Measurements from ENCODE around the gene RXRA. TPM values are rescaled to one million over a fixed set of nuclear protein-coding genes. Genes with fewer than 3 reads are reported as not detected.
A peak's percentile ranks its signal among the peaks of the same experiment; 100 is the strongest.

The RXRA gene
- total and polyA plus RNA-seq, 7 experiments from 2014 or later: 0.31 to 59.5 (median 8.4) TPM

DNA sequence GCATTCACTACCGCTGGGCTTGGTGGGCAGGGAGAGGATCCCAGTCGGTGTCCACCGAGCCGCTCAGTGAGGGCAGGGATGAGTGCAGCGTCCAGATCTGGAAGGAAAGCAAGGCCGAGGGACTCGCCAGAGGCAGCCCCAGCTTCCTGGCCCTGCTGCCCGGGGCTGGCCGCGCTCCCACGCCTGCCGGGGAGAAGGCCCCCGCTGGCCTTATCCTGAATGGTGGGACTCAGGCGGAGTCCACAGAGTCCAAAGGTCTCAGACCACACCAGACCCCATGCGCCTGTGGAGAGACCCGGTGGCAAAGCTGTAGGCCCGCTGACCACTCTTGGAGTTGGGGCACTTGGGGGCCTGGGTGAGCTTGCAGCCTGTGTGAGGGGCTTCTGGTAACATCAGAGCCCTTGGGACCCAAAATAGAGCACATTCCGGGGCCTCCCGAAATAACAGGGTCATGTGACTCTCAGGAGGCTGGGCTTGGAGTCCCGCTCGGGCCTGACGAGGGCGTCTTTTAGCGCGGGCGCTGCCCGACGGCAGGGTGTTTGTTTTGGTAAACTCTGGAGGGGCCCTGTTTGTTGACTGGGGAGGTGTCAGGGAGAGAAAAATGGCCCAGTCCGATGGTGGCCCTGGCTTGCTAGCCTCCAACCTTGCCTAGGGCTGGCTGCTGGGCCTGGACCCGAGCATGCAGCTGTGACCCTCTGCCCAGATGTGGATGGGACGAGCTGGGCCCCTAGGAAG lies 2.8 kb downstream of the RXRA start:
- CTCF ChIA-PET: interaction anchor here (0.5 kb wide), 1 partner anchor 114 kb away, joined by 3 read pairs; no protein-coding TSS in a partner anchor
- POLR2A ChIA-PET: no interaction called here
- H3K27me3 Mint-ChIP-seq: peaks cover 0 to 38% (median 0%) of the 10 kb centered on the region in 5 donors
- intact Hi-C loops (cut with micrococcal nuclease): loop anchor here in 1 of 2 donors (5.0 kb wide), 3 partner anchors 63 to 142 kb away; no protein-coding TSS in a partner anchor
- no peak for ATAC-seq
- no peak overlapping the region for H3K27ac Mint-ChIP-seq
- peak overlapping the region in 1 of 10 donors; percentile 7 for H3K4me3 Mint-ChIP-seq
- no peak overlapping the region for H3K27ac ChIP-seq (ENCODE audit: low read depth, low read length)
- DNase-seq: no peak
- peaks cover 0 to 17% (median 11%) of the 10 kb centered on the region in 7 donors for H3K4me1 Mint-ChIP-seq
- H3K27me3 ChIP-seq (ENCODE audit: control insufficient read depth in 2 of 2, insufficient read depth in 2 of 2, low read length in 2 of 2): no peaks in the 10 kb centered on the region
- H3K9me3 Mint-ChIP-seq: no peaks in the 10 kb centered on the region
- H3K36me3 ChIP-seq (ENCODE audit: control insufficient read depth in 2 of 3, insufficient read depth in 3 of 3, low read length in 3 of 3): no peaks in the 10 kb centered on the region
- H3K36me3 Mint-ChIP-seq: no peaks in the 10 kb centered on the region
- no peak overlapping the region for H3K4me3 ChIP-seq (ENCODE audit: low read length)
- H3K9me3 ChIP-seq (ENCODE audit: control insufficient read depth in 2 of 3, low read length in 3 of 3): no peaks in the 10 kb centered on the region
- peaks cover 4 to 10% of the 10 kb centered on the region in 2 donors for H3K4me1 ChIP-seq (ENCODE audit: control insufficient read depth in 2 of 2, insufficient read depth in 2 of 2, low read length in 2 of 2)

DNA sequence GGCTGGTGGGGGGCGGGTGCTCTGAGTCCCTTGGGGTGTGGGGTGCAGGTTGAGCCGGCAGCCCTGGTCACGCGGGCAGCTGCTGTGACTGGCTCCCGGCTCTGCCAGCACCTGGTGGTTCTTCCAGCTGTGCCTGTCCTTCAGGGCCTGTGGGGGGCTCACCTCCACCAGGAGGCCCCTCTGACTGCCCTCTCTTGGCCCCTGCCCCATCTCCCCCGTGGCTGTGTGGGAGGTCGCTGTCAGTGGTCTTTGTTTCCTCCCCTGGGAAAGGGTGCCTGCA lies 3.3 kb downstream of the RXRA start:
- intact Hi-C loops (cut with micrococcal nuclease): loop anchor here in 1 of 2 donors (5.0 kb wide), 3 partner anchors 63 to 142 kb away; no protein-coding TSS in a partner anchor
- ChIA-PET CTCF (interaction anchor here (0.5 kb wide), 1 partner anchor 114 kb away, joined by 3 read pairs; no protein-coding TSS in a partner anchor), POLR2A (no interaction called here)
- Mint-ChIP-seq H3K27ac (no peak overlapping the region), H3K9me3 (no peaks in the 10 kb centered on the region), H3K4me1 (peaks cover 0 to 17% (median 6%) of the 10 kb centered on the region in 7 donors), H3K4me3 (peak overlapping the region in 1 of 10 donors; percentile 26), H3K27me3 (peaks cover 0 to 33% (median 0%) of the 10 kb centered on the region in 5 donors), H3K36me3 (no peaks in the 10 kb centered on the region)
- H3K27me3 ChIP-seq (ENCODE audit: control insufficient read depth in 2 of 2, insufficient read depth in 2 of 2, low read length in 2 of 2): no peaks in the 10 kb centered on the region
- DNase-seq: no peak
- ATAC-seq: no peak
- no peak overlapping the region for H3K4me3 ChIP-seq (ENCODE audit: low read length)
- no peaks in the 10 kb centered on the region for H3K36me3 ChIP-seq (ENCODE audit: control insufficient read depth in 2 of 3, insufficient read depth in 3 of 3, low read length in 3 of 3)
- no peaks in the 10 kb centered on the region for H3K9me3 ChIP-seq (ENCODE audit: control insufficient read depth in 2 of 3, low read length in 3 of 3)
- H3K4me1 ChIP-seq (ENCODE audit: control insufficient read depth in 2 of 2, insufficient read depth in 2 of 2, low read length in 2 of 2): peaks cover 4 to 10% of the 10 kb centered on the region in 2 donors
- no peak overlapping the region for H3K27ac ChIP-seq (ENCODE audit: low read depth, low read length)

GRCh38 chr9:134329886-134330285 lies 3.6 kb downstream of the RXRA start:
- no peaks in the 10 kb centered on the region for H3K36me3 ChIP-seq (ENCODE audit: control insufficient read depth in 2 of 3, insufficient read depth in 3 of 3, low read length in 3 of 3)
- ATAC-seq (no peak), DNase-seq (no peak)
- H3K4me1 Mint-ChIP-seq: peaks cover 0 to 17% (median 6%) of the 10 kb centered on the region in 7 donors
- peak overlapping the region in 1 of 10 donors; percentile 26 for H3K4me3 Mint-ChIP-seq
- H3K9me3 ChIP-seq (ENCODE audit: control insufficient read depth in 2 of 3, low read length in 3 of 3): no peaks in the 10 kb centered on the region
- no peaks in the 10 kb centered on the region for H3K9me3 Mint-ChIP-seq
- H3K4me1 ChIP-seq (ENCODE audit: control insufficient read depth in 2 of 2, insufficient read depth in 2 of 2, low read length in 2 of 2): peaks cover 4 to 10% of the 10 kb centered on the region in 2 donors
- intact Hi-C loops (cut with micrococcal nuclease): loop anchor here in 1 of 2 donors (5.0 kb wide), 3 partner anchors 62 to 143 kb away; no protein-coding TSS in a partner anchor
- ChIA-PET CTCF (interaction anchor here (0.5 kb wide), 1 partner anchor 114 kb away, joined by 3 read pairs; no protein-coding TSS in a partner anchor), POLR2A (no interaction called here)
- H3K36me3 Mint-ChIP-seq: no peaks in the 10 kb centered on the region
- H3K27ac ChIP-seq (ENCODE audit: low read depth, low read length): no peak overlapping the region
- H3K27me3 Mint-ChIP-seq: peaks cover 0 to 29% (median 0%) of the 10 kb centered on the region in 5 donors
- H3K4me3 ChIP-seq (ENCODE audit: low read length): no peak overlapping the region
- H3K27me3 ChIP-seq (ENCODE audit: control insufficient read depth in 2 of 2, insufficient read depth in 2 of 2, low read length in 2 of 2): no peaks in the 10 kb centered on the region
- H3K27ac Mint-ChIP-seq: no peak overlapping the region

DNA sequence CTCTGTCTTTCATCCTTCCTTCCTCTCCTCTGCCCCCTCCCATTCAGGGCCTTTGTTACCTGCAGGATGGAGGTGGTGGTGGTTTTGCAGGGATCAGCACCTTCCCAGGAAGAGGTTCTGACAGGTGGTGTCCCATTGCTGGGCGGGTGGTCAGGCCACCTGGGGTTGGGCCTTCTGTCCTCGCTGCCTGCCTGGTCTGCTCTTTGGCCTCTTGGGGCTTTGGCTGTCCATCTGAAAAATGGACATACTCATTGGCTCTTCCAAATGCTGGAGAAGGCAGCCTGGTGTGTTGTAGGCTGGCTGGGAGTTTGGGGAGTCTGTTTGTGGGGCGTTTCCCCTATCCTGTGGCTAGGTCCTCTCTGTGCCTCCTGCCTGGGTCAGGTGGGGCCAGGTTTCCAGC lies 4.3 kb downstream of the RXRA start:
- H3K27me3 Mint-ChIP-seq: peaks cover 0 to 24% (median 0%) of the 10 kb centered on the region in 5 donors
- H3K27ac Mint-ChIP-seq: peak overlapping the region in 1 of 9 donors; percentile 8
- POLR2A ChIA-PET: no interaction called here

DNA sequence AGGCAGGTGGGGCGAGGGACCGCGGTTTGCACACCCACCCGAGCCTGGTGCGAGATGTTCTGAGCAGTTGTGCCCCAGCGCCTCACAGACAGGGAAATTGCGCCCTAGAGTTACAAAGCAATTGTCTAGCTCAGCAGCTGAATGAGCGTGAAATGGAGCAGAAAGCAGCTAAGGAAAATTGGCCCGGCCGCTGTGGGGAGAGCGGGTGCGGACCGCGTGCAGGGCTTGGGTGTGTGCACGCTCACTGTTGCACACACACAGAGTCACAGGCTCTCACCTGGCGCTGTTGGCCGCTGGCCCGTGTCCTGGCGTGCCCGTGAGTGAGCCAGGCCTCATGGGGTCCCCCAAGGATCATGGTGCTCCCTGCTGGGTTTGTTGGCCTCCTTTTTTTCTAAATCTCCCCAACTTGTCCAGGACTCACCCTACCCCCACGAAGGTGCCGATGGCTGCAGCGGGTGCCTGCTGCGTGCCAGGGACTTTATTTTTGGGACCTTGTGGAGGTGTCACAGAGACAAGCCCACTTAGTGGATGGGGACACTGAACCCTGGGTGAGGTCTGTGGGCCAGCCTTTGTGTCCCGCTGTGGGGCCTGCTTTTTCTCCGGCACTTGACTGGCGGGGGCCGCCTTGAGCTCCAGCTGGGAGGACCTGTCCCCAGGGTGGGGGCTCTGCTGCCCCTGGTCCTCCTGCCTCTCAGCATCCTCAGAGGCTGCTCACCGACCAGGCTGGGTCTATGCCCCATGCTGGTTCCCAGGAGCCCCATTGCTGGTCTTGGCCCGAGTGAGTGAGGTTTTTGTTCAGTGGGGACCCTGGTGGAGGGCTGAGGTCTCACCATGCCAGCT lies 5.2 kb downstream of the RXRA start:
- no peak overlapping the region for H3K4me3 ChIP-seq (ENCODE audit: low read length)
- peaks cover 4 to 10% of the 10 kb centered on the region in 2 donors for H3K4me1 ChIP-seq (ENCODE audit: control insufficient read depth in 2 of 2, insufficient read depth in 2 of 2, low read length in 2 of 2)
- Mint-ChIP-seq H3K36me3 (no peaks in the 10 kb centered on the region), H3K27ac (no peak overlapping the region), H3K27me3 (peaks cover 0 to 23% (median 0%) of the 10 kb centered on the region in 5 donors), H3K9me3 (no peaks in the 10 kb centered on the region), H3K4me3 (no peak overlapping the region), H3K4me1 (peaks cover 0 to 17% (median 6%) of the 10 kb centered on the region in 7 donors)
- intact Hi-C loops (cut with micrococcal nuclease): no loop called here
- POLR2A ChIA-PET: no interaction called here
- no peaks in the 10 kb centered on the region for H3K36me3 ChIP-seq (ENCODE audit: control insufficient read depth in 2 of 3, insufficient read depth in 3 of 3, low read length in 3 of 3)
- H3K27ac ChIP-seq (ENCODE audit: low read depth, low read length): no peak overlapping the region
- CTCF ChIA-PET: no interaction called here
- no peaks in the 10 kb centered on the region for H3K9me3 ChIP-seq (ENCODE audit: control insufficient read depth in 2 of 3, low read length in 3 of 3)
- DNase-seq: no peak
- ATAC-seq: no peak
- H3K27me3 ChIP-seq (ENCODE audit: control insufficient read depth in 2 of 2, insufficient read depth in 2 of 2, low read length in 2 of 2): no peaks in the 10 kb centered on the region

More for the DNA sequence above, 4.3 kb downstream of the RXRA start:
- H3K36me3 Mint-ChIP-seq: no peaks in the 10 kb centered on the region
- no peak for DNase-seq
- Histone ChIP-seq H3K4me3 (ENCODE audit: low read length) (no peak overlapping the region), H3K9me3 (ENCODE audit: control insufficient read depth in 2 of 3, low read length in 3 of 3) (no peaks in the 10 kb centered on the region), H3K27ac (ENCODE audit: low read depth, low read length) (no peak overlapping the region), H3K36me3 (ENCODE audit: control insufficient read depth in 2 of 3, insufficient read depth in 3 of 3, low read length in 3 of 3) (no peaks in the 10 kb centered on the region), H3K4me1 (ENCODE audit: control insufficient read depth in 2 of 2, insufficient read depth in 2 of 2, low read length in 2 of 2) (peaks cover 4 to 10% of the 10 kb centered on the region in 2 donors), H3K27me3 (ENCODE audit: control insufficient read depth in 2 of 2, insufficient read depth in 2 of 2, low read length in 2 of 2) (no peaks in the 10 kb centered on the region)
- intact Hi-C loops (cut with micrococcal nuclease): no loop called here
- peaks cover 0 to 17% (median 6%) of the 10 kb centered on the region in 7 donors for H3K4me1 Mint-ChIP-seq
- H3K4me3 Mint-ChIP-seq: no peak overlapping the region
- ATAC-seq: no peak
- H3K9me3 Mint-ChIP-seq: no peaks in the 10 kb centered on the region
- CTCF ChIA-PET: no interaction called here

DNA sequence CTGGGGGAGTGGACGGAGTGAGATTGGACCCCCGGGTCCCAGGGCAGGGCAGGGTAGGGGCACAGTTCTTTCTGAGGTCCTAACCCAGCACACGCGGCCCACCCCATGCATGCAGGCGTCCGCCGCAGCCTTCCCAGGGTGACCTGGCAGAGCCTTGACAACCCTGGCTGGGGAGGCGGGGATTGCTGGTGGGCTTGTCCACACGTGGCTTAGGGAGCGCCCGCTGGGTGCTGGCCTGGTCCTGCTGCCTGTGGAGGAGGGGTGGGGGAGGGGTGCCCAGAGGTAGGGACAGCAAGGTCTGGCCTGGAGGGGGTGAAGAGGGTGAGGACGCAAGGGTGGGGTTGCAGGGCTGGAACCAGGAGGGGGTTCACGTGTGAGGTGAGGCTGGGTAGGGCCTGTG lies 6.0 kb downstream of the RXRA start:
- H3K27ac Mint-ChIP-seq: no peak overlapping the region

More for the DNA sequence above, 6.0 kb downstream of the RXRA start:
- Histone ChIP-seq H3K27ac (ENCODE audit: low read depth, low read length) (no peak overlapping the region), H3K27me3 (ENCODE audit: control insufficient read depth in 2 of 2, insufficient read depth in 2 of 2, low read length in 2 of 2) (no peaks in the 10 kb centered on the region), H3K9me3 (ENCODE audit: control insufficient read depth in 2 of 3, low read length in 3 of 3) (no peaks in the 10 kb centered on the region), H3K4me3 (ENCODE audit: low read length) (no peak overlapping the region), H3K4me1 (ENCODE audit: control insufficient read depth in 2 of 2, insufficient read depth in 2 of 2, low read length in 2 of 2) (peaks cover under 1 to 7% of the 10 kb centered on the region in 2 donors), H3K36me3 (ENCODE audit: control insufficient read depth in 2 of 3, insufficient read depth in 3 of 3, low read length in 3 of 3) (no peaks in the 10 kb centered on the region)
- H3K9me3 Mint-ChIP-seq: no peaks in the 10 kb centered on the region
- ATAC-seq (no peak), DNase-seq (no peak)
- H3K4me3 Mint-ChIP-seq: peak overlapping the region in 1 of 10 donors; percentile 41
- CTCF ChIA-PET: no interaction called here
- POLR2A ChIA-PET: no interaction called here
- intact Hi-C loops (cut with micrococcal nuclease): no loop called here
- H3K27me3 Mint-ChIP-seq: peaks cover 0 to 21% (median 0%) of the 10 kb centered on the region in 5 donors
- H3K36me3 Mint-ChIP-seq: no peaks in the 10 kb centered on the region
- H3K4me1 Mint-ChIP-seq: peaks cover 0 to 17% (median 6%) of the 10 kb centered on the region in 7 donors
